HG02763 (cell line): ENCODE results near the gene EPS8.

Source experiments
- ATAC-seq: cut with Tn5 transposase; IDR thresholded peaks from one replicate; pipeline ENCODE4 v1.9.1; 2021; ENCODE audit warnings: mild to moderate bottlenecking, moderate library complexity; ENCODE audit not compliant: unreplicated experiment

EPS8 gene

DNA sequence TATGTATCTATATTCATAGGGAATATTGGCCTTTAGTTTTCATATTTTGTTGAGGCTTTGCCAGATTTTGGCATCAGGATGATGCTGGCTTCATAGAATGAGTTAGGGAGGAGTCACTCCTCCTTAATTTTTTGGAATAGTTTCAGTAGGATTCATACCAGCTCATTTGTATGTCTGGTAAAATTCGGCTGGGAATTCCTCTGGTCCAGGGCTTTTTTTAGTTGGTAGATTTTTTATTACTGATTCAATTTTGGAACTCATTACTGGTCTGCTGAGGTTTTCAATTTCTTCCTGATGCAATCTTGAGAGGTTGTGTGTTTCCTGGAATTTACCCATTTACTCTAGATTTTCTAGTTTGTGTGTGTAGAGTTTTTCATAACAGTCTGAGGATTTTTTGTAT, 175.2 kb downstream of the EPS8 start:
- no peak for ATAC-seq

DNA sequence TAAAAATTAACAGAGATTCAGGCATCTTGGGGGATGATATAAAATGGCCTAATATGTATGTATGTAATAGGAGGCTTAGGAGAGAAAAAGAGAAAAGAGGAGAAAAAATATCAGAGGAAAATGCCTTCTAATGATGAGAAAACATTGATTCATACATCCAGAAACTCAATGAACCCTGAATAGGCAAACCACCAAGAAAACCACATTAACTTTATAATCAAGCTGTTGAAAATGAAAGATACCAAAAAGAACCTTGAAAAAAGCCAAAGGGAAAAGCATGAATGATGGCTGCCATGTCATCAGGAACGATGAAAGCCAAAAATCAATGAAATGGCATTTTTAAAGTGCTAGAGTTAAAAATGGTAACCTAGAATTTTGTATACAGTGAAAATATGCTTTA, 180.2 kb downstream of the EPS8 start:
- ATAC-seq: no peak

DNA sequence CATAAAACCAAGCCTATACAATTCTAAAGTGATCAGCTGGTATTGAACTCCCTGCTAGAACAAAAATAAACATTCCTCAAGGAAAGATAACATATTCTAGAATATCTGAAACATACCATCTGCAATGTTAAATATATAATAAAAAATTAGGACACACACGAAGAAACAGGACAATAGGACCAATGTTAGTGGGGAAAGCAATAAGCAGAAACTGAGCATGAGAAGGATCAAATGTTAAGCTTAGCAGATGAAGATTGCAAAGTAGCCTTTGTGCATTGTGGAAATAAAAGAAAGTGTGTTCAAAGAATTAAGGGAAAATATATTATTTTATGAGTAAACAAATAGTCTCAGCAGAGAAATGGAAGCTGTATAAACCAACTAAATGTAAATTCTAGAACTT, 180.8 kb downstream of the EPS8 start:
- ATAC-seq: no peak

DNA sequence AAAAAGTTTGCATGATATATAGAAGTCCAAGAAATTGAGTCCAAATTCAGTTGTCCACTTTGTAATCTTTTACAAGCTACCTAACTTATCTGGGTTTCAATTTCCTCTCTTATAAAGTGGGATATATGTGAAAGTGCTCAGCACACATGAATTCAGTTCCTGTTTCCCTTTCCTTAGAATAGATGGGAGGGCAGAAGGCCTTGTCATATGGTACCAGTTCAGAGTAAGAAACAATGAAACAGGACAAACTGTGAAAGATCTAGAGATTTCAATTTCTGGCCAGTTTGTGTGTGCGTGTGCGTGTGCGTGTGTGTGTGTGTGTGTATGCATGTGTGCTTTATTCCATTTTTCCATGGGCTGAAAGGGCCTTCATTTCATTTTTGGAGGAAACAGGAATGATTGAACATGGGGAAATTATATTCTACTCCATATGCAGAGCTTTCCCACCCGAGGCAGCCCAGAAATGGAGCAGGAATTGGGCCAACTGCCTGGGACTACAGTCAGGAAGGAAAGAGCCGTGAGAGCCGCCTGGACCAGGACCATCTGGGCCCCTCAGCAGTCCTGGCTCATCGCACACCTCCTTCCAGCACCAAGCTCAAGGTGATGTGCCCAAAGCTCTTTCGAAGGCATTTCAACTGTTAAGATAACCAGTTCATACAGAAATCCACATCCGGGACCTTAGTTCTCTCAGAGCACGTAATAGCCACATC, 183.2 kb downstream of the EPS8 start:
- no peak for ATAC-seq

DNA sequence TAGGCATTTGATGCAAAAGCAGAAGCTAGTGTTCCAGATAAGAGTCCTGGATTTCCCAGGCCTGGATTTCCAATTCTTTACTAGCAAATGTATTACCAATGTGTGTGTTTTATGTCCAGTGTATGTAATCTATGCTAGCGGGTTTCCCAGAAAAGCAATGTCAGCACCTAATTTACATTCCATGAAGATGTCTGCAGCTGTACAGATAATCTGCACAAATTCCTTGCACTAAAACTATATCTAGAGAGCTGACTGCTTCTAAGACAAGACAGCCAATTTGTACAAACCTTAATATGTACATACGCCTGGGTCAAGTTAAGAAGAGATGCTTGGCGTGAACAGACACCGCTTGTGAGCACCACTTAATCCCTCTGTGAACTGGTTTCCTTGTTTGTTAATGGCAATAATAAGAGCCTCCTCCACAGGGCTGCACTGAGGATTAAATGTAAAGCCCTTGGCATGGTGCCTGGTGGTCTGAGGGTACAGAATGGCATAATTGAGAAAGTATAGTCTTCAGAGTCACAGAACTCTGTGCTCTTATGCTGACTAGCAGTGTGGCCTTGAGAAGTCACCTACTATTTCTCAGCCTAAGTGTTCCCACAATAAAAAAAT, 185.6 kb downstream of the EPS8 start:
- no peak for ATAC-seq

- no peak for ATAC-seq
Observed at GRCh38 chr12:15602051-15602672, 187.0 kb downstream of the EPS8 start.

DNA sequence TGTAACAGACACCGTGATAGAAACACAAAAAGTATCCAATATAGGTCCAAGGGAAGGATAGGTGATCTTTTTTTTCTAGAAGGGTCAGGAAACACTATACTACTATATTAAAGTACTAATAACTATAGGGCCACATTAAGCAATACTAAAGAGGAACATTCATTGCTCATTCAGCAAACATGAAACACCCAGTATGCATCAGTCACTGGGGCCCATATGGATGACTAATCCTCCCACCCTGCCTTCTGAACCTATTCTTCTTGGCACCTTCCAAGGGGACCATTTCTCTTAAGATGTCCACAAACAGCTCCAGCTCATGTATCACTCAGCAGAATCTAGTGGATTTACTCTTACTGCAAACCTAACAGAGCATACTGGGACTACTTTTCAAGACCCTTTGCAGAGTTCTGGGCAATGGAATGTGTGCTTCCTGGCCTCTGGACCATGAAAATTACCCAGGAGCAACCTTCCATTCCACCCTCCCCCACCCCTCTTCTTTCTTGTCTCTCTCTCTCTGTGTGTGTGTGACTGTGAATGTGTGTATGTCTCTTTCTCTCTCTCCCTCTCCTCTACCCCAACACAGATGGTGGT, 187.9 kb downstream of the EPS8 start:
- ATAC-seq: no peak

DNA sequence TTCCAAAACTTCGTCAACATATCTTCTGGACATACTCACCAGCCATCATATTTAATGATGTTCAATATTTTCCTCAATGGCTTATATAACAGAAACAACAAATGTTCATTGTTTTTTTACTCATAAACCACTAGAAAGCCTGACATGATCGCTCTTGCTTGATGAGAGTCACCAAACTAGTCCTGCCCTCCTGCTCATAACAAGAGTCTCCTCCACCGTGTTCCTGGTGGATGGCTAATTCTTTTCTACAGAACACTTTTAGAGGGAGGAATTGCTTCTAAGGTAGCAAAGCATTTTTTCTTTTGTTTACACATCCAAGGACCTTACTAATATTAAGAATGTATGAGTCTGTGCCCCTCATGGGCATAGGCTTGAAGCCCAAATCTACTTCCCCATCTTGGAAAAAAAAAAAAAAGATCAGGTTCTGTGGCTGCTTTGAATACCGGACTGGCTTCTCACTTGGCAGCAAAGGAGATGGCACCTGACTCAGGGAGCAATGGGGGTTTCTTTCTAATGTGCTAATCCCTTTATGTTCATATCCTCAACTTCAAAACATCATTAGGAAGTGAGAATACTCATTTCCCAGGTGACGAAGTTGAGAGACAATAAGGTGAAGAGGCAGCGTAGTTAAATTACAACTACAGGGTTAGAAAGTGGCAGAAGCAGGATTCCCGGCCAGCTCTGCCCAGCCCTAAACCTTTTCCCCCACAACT, 188.8 kb downstream of the EPS8 start:
- ATAC-seq: no peak

GRCh38 chr12:15599266-15600037, 189.7 kb downstream of the EPS8 start:
- ATAC-seq: no peak

DNA sequence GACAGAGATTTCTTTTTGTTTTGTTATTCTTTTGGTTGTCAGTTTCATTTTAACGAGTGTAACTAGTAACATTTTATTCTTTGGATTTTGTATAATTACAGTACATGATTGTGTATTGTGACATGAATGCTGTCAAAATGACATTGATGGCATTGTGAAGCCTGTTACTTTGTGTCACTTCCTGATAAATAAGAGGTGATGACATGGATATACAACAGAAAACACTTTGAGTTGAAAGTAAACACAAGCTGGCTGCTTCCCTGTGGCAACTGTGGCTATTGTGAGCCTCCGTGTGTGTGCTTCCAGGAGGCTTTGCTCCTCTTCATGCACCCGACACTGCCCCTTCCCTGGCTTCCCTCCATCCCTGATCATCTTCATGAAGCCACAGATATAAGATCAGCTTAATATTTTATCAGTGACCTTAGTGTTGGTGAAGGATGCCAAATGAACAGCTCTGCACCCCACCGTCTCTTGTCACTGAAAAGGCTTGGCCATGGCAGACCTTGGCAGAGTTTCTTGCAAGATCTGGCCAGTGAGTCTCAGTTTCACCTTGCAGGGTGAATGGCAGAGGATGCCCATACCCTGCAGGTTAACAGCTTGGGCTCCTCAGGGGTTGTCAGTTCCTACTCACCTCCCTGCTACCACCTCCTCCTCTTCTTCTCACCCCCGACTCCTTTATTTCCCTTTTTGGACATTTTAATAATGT, 191.9 kb downstream of the EPS8 start:
- no peak for ATAC-seq

GRCh38 chr12:15596174-15596573, 193.0 kb downstream of the EPS8 start:
- no peak for ATAC-seq

DNA sequence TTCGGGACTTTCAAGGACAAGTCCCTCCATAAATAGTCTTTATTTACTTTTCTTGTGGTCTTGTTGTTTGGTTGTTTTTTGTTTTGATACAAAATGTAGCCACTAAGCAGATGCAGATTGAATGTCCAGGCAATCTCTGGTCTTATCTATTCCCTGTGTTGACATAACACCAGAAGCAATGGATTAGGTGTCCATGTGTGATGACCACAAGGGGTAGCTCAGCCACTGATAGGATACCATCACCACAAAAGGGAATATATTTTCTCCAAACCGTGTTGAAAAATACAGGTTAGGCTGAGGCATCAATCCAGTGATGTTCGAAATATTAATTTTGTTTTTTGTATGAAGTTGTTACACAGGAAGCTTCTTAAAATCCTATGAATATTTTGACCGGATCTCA, 196.3 kb downstream of the EPS8 start:
- ATAC-seq: no peak

DNA sequence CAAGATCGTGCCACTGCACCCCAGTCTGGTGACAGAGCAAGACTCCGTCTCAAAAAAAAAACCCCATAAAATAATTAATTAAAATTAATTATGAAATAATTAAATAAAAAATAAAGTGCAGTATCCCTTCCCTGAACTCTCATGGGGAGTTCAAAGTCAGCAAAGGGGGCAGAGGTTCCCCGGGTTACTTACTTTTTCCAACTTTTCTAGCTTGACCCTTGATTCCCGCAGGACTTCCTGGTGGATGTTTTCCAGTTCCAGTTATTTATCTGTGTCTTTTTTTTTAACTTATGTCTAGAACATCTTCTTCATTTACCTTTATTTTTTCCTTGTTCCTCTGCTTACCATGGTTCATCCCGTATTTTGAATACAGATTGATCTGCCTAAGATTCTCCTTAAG, 197.4 kb downstream of the EPS8 start:
- ATAC-seq: no peak

- ATAC-seq: peak; percentile 75
Observed at GRCh38 chr12:15590180-15590826, 198.9 kb downstream of the EPS8 start.

GRCh38 chr12:15589328-15590032, 199.7 kb downstream of the EPS8 start:
- no peak for ATAC-seq

DNA sequence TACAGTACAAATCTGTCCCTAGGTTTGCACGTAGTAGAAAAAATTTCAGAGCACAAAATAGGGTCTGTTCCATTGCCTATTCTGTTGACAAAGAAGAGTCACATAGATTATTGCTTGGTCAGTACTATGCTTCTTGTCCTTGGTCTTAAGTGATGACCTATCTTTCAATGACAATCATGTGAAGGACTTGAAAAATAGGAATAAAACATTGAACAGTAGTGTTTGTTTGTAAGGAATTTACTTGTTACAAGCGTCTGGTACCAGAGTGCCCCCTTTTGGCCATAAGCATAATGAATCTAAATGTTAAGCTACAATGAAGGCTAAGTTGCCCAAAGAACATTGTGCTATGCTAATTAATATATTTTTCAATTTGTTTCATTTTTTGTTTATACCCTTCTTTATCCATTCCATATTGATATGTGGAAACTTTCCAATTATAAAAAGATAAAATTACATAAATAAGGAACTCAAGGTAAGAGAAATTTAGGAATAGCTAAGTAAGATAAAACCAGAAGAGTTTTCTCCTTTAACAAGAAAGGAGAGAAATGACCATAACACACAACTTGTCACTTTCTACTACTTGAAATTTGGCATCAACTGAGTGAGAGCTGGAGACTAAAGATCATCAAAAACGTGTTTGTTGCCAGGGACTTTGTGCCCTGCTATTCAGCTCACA, 204.7 kb downstream of the EPS8 start:
- ATAC-seq: no peak

DNA sequence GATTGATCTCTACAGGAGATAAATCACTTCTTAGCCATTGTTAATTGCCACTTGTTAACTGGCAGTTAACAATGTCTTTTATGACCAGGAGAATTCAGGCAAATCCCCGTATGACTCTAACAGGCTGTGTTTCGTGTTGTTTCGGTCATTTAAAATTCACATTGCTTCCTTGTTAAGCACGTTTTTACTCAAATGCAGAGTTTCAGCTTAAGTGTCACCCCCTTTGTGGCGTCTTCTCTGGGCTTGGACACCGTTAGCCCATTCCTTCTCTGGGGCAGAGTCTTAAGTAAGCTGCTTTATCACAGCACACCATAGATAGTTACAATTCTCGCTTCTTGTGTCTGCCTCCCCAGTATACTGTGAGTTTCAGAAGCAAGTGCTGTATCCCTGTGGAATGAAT, 205.4 kb downstream of the EPS8 start:
- ATAC-seq: no peak

DNA sequence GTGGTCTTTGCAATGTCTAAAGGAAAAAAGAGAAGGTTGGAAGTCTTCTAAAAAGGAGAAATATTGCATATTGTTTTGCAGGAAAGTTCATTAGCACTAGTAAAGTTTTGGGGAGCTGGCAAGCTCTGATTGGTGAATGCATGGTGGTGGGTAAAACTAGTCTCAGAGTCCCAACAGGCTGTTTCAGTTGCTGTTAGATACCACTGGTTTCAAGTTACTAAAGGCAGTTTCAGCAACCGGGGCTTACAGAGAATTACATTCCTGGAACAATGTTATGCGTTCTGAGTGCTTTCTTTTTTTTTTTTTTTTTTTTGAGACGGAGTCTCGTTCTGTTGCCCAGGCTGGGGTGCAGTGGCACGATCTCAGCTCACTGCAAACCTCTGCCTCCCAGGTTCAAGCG, 208.2 kb downstream of the EPS8 start:
- no peak for ATAC-seq
